ENCODE data around the gene CDK6.
"Not testable (repeated sequence)": the region's sequence is repeated elsewhere in the genome, so short reads cannot be mapped to it uniquely, and the experiment has no call there.

CDK6 gene

GRCh38 chr7:92750946-92751345 lies 85.4 kb downstream of the CDK6 start:
- no peak for DNase-seq (ENCODE audit: extremely low read depth, low read depth)

GRCh38 chr7:92750447-92750839 lies 85.9 kb downstream of the CDK6 start:
- DNase-seq (ENCODE audit: extremely low read depth, low read depth) = no peak
- no peak for TF ChIP-seq CTCF (IDR thresholded peaks at IDR 0.05; ENCODE audit: low read depth, low read length)

More at GRCh38 chr7:92750946-92751345, 85.4 kb downstream of the CDK6 start:
- no peak for TF ChIP-seq CTCF (IDR thresholded peaks at IDR 0.05; ENCODE audit: low read depth, low read length)

- TF ChIP-seq CTCF (IDR thresholded peaks at IDR 0.05; ENCODE audit: low read depth, low read length) = no peak
- DNase-seq (ENCODE audit: extremely low read depth, low read depth) = no peak
Measured at GRCh38 chr7:92749832-92750446, 86.4 kb downstream of the CDK6 start.

- DNase-seq (ENCODE audit: extremely low read depth, low read depth) = no peak
- no peak for TF ChIP-seq CTCF (IDR thresholded peaks at IDR 0.05; ENCODE audit: low read depth, low read length)
Measured at GRCh38 chr7:92749327-92749755, 87.0 kb downstream of the CDK6 start.

GRCh38 chr7:92748495-92748894 lies 87.9 kb downstream of the CDK6 start:
- DNase-seq (ENCODE audit: extremely low read depth, low read depth) = no peak
- no peak for TF ChIP-seq CTCF (IDR thresholded peaks at IDR 0.05; ENCODE audit: low read depth, low read length)

GRCh38 chr7:92747041-92747835 lies 89.1 kb downstream of the CDK6 start:
- TF ChIP-seq CTCF (IDR thresholded peaks at IDR 0.05; ENCODE audit: low read depth, low read length) = no peak
- no peak for DNase-seq (ENCODE audit: extremely low read depth, low read depth)

- DNase-seq (ENCODE audit: extremely low read depth, low read depth) = no peak
- TF ChIP-seq CTCF (IDR thresholded peaks at IDR 0.05; ENCODE audit: low read depth, low read length) = no peak
Measured at GRCh38 chr7:92745241-92745640, 91.1 kb downstream of the CDK6 start.

GRCh38 chr7:92744180-92744579 lies 92.2 kb downstream of the CDK6 start:
- not testable (repeated sequence) for DNase-seq (ENCODE audit: extremely low read depth, low read depth)
